H1 (cell line): ENCODE data around the gene TMEM120B. TPM values are rescaled to one million over a fixed set of nuclear protein-coding genes. Genes with fewer than 3 reads are reported as not detected.

ENCODE experiments used
- CHD7 ChIP-seq: fragments of 300-600 bp; sonication (generic); IDR thresholded peaks from 2 replicates; pipeline ENCODE4 v1.7.1; 2012; ENCODE audit warnings: low read length, moderate library complexity, mild to moderate bottlenecking, inconsistent platforms; ENCODE audit not compliant: insufficient replicate concordance
- SIRT6 ChIP-seq: IDR thresholded peaks from one replicate; pipeline ENCODE4 v1.7.1; 2012; ENCODE audit warnings: low read length, inconsistent platforms
- TCF12 ChIP-seq: IDR thresholded peaks from 2 replicates; pipeline ENCODE4 v1.6.1; 2011; ENCODE audit warnings: low read depth, mild to moderate bottlenecking, low read length
- polyA plus RNA-seq, 7 experiments: library from polyadenylated mRNA; depleted of rRNA in 3 of 7; stranded (reverse) in 5 of 7; unstranded in 2 of 7; fragments of >200 nt in 5 of 7; fragments of 200-250 nt in 2 of 7; gene quantifications; 1 replicate in 5 of 7; 2 replicates in 1 of 7; 4 replicates in 1 of 7; pipeline versions ENCODE4 v1.2.1 to v1.2.3, GENCODE V29; 2011 to 2013; ENCODE audit warnings: missing spikeins in 2 of 7, mixed read lengths in 2 of 7
- total RNA-seq: library from RNA; stranded (reverse); fragmentation: NEBNext Ultra II Directional; extraction: Animal tissue kit (Norgen Biotek cat#: 25700); gene quantifications from 2 replicates; pipeline ENCODE4 v1.2.1, GENCODE V29; 2021

TMEM120B gene
- total and polyA plus RNA-seq, 2 of the 8 experiments (the other 6 are each of a cell fraction or from before 2014, with no cell fraction given) = 22.0 to 29.1 TPM

DNA sequence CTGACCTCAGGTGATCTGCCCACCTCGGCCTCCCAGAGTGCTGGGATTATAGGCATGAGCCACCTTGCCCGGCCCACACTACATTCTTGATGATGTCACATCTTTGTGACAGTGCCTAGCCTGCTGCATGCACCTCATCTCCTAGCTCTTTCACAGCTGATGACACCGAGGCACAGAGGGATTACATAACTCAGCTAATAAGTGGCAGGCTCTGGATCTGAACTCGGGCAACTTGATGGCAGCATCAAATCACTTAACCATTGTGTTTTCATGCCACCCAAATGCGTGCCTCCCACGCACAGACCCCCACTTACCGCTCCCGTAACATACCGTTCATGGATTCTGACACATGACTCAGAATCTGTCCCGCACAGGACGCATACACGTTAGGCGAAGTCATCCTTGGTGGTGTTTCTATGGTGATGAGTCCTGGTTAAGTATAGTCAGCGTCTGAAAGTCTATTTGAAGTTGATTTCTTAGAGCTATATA is 7.4 kb downstream of the TMEM120B start (continued):
- no peak for TF ChIP-seq CHD7
- TF ChIP-seq TCF12 = no peak
- TF ChIP-seq SIRT6 = no peak
- TF ChIP-seq, all 59 proteins: peak for 0
